HCT116 (cell line): ENCODE results near the gene CNDP2. TPM values are rescaled to one million over a fixed set of nuclear protein-coding genes. Genes with fewer than 3 reads are reported as not detected.

Experiments used
- ATAC-seq: fragments of 200-7000 bp; cut with Tn5 transposase; 2 replicates; pipeline ENCODE4 v1.9.1; 2020; ENCODE audit warnings: mild to moderate bottlenecking, moderate library complexity
- BruUV-seq: library from RNA; stranded (reverse); fragments of 400-500 nt; replicated peaks from 2 replicates; lab custom pipeline; 2021; lab: Mats Ljungman, UMichigan
- CTCF ChIA-PET: fragments of 300-600 bp; sonication (Branson Sonifier 250); formaldehyde crosslinking; loops from one replicate; lab custom pipeline; 2021; ENCODE audit warnings: antibody characterized with exemption; lab: Charles Lee
- POLR2A ChIA-PET: fragments of 300-600, 350-600 bp; sonication (Branson Sonifier 250); formaldehyde crosslinking; loops from one replicate; lab custom pipeline; 2021; ENCODE audit warnings: antibody characterized with exemption; lab: Charles Lee
- RAD21 ChIA-PET, 2 experiments: fragments of 300-600 bp; sonication (Branson Sonifier 250); formaldehyde crosslinking; loops; one replicate each; lab custom pipeline; 2023; ENCODE audit warnings: low total read pairs in 2 of 2; ENCODE audit not compliant: uncharacterized antibody in 2 of 2, unreplicated experiment in 2 of 2, low non-redundant PET in 1 of 2; lab: Charles Lee
- DNase-seq: peaks from one replicate; pipeline ENCODE4 v3.0.0-alpha.2; 2010; ENCODE audit warnings: low read depth, low spot score
- H2AFZ ChIP-seq: fragments of 200-600 bp; shearing (Covaris generic), sonication (generic); 2 replicates; pipeline ENCODE4 v1.6.1; 2017; ENCODE audit warnings: low read depth, mixed run types, mixed read lengths, antibody characterized with exemption, low read length; ENCODE audit not compliant: poor library complexity, severe bottlenecking
- H3K27ac ChIP-seq: 2 replicates; pipeline ENCODE4 v1.5.1; 2012; ENCODE audit warnings: low read depth, low read length
- H3K27me3 ChIP-seq: fragments of 200-600 bp; sonication (generic); 2 replicates; pipeline ENCODE4 v1.6.1; 2016; ENCODE audit warnings: mixed run types, low read length, mixed read lengths; ENCODE audit not compliant: insufficient read depth
- H3K36me3 ChIP-seq, 2 experiments: fragments of 200-500 bp in 1 of 2; fragments of 200-600 bp in 1 of 2; sonication (Bioruptor generic) in 1 of 2; sonication (generic) in 1 of 2; 2 replicates each; pipeline versions ENCODE4 v1.5.1 to v1.6.1; 2014 to 2016; ENCODE audit warnings: low read length in 2 of 2, inconsistent platforms in 1 of 2, mixed read lengths in 1 of 2, mixed run types in 1 of 2; ENCODE audit not compliant: insufficient read depth in 2 of 2, control insufficient read depth in 1 of 2
- H3K4me1 ChIP-seq, 2 experiments: fragments of 200-600 bp in 1 of 2; sonication (generic) in 1 of 2; 2 replicates each; pipeline versions ENCODE4 v1.5.1 to v1.6.1; 2012 to 2017; ENCODE audit warnings: low read length in 2 of 2, inconsistent platforms in 1 of 2, mild to moderate bottlenecking in 1 of 2, mixed read lengths in 1 of 2, mixed run types in 1 of 2, moderate library complexity in 1 of 2; ENCODE audit not compliant: insufficient read depth in 2 of 2, control insufficient read depth in 1 of 2
- H3K4me2 ChIP-seq: fragments of 200-600 bp; sonication (generic); 2 replicates; pipeline ENCODE4 v1.6.1; 2017; ENCODE audit warnings: mixed run types, low read length, mixed read lengths
- H3K4me3 ChIP-seq, 2 experiments: fragments of 200-600 bp in 1 of 2; sonication (generic) in 1 of 2; replicated peaks in 1 of 2; 2 replicates each; pipeline ENCODE4 v1.5.1; 2011 to 2016; ENCODE audit warnings: low read length in 2 of 2, control low read depth in 1 of 2, low read depth in 1 of 2, mild to moderate bottlenecking in 1 of 2, mixed read lengths in 1 of 2, mixed run types in 1 of 2
- H3K79me2 ChIP-seq: fragments of 200-600 bp; sonication (generic); 2 replicates; pipeline ENCODE4 v1.6.1; 2017; ENCODE audit warnings: mild to moderate bottlenecking, mixed run types, low read length, moderate library complexity, mixed read lengths; ENCODE audit not compliant: insufficient read depth
- H3K9ac ChIP-seq: fragments of 200-600 bp; sonication (generic); 2 replicates; pipeline ENCODE4 v1.6.1; 2016; ENCODE audit warnings: low read length, mixed read lengths
- H3K9me2 ChIP-seq: fragments of 200-600 bp; sonication (generic), shearing (Covaris generic); 2 replicates; pipeline ENCODE4 v1.6.1; 2017; ENCODE audit warnings: mixed run types, mild to moderate bottlenecking, moderate library complexity; ENCODE audit not compliant: insufficient read depth
- H3K9me3 ChIP-seq, 2 experiments: fragments of 200-500 bp in 1 of 2; fragments of 200-600 bp in 1 of 2; sonication (Bioruptor generic) in 1 of 2; sonication (generic) in 1 of 2; 2 replicates each; pipeline ENCODE4 v1.6.1; 2014 to 2017; ENCODE audit warnings: low read length in 2 of 2, mixed read lengths in 2 of 2, inconsistent platforms in 1 of 2, low read depth in 1 of 2, mild to moderate bottlenecking in 1 of 2, mixed run types in 1 of 2, moderate library complexity in 1 of 2; ENCODE audit not compliant: control insufficient read depth in 1 of 2, insufficient read depth in 1 of 2
- H4K20me1 ChIP-seq: fragments of 200-600 bp; sonication (generic), shearing (Covaris generic); 2 replicates; pipeline ENCODE4 v1.6.1; 2017; ENCODE audit warnings: mixed run types, mild to moderate bottlenecking, moderate library complexity; ENCODE audit not compliant: insufficient read depth
- ATF3 ChIP-seq: IDR thresholded peaks from 2 replicates; pipeline ENCODE4 v1.6.1; 2012
- CBX3 ChIP-seq: IDR thresholded peaks from 2 replicates; pipeline ENCODE4 v1.6.1; 2012; ENCODE audit warnings: low read depth
- CEBPB ChIP-seq: IDR thresholded peaks from 2 replicates; pipeline ENCODE4 v1.6.1; 2012; ENCODE audit warnings: low read depth
- EGR1 ChIP-seq: IDR thresholded peaks from 2 replicates; pipeline ENCODE4 v1.6.1; 2012; ENCODE audit warnings: low read depth
- ELF1 ChIP-seq: IDR thresholded peaks from 2 replicates; pipeline ENCODE4 v1.6.1; 2012; ENCODE audit warnings: low read depth, borderline replicate concordance
- EZH2 ChIP-seq: fragments of 200-600 bp; sonication (generic); IDR thresholded peaks from 2 replicates; pipeline ENCODE4 v1.6.1; 2017; ENCODE audit warnings: antibody characterized with exemption, mixed run types
- EZH2phosphoT487 ChIP-seq: fragments of 200-600 bp; IDR thresholded peaks from 2 replicates; pipeline ENCODE4 v1.6.1; 2018; ENCODE audit warnings: antibody characterized with exemption, borderline replicate concordance
- FOSL1 ChIP-seq: IDR thresholded peaks from 2 replicates; pipeline ENCODE4 v1.6.1; 2012; ENCODE audit warnings: low read depth
- JUND ChIP-seq: IDR thresholded peaks from 2 replicates; pipeline ENCODE4 v1.6.1; 2012
- POLR2A ChIP-seq: IDR thresholded peaks from 2 replicates; pipeline ENCODE4 v1.7.0; 2011; ENCODE audit warnings: borderline replicate concordance; ENCODE audit not compliant: insufficient read depth, insufficient read length; ENCODE audit errors: extremely low read depth
- POLR2AphosphoS5 ChIP-seq: IDR thresholded peaks from 2 replicates; pipeline ENCODE4 v1.6.1; 2011; ENCODE audit warnings: mild to moderate bottlenecking, low read depth, low read length, moderate library complexity
- RAD21 ChIP-seq: IDR thresholded peaks from 2 replicates; pipeline ENCODE4 v1.6.1; 2012; ENCODE audit warnings: low read depth, mild to moderate bottlenecking
- SIN3A ChIP-seq: IDR thresholded peaks from 2 replicates; pipeline ENCODE4 v1.6.1; 2012; ENCODE audit warnings: low read depth
- SRF ChIP-seq: IDR thresholded peaks from 2 replicates; pipeline ENCODE4 v1.6.1; 2012; ENCODE audit warnings: low read depth
- YY1 ChIP-seq: IDR thresholded peaks from 2 replicates; pipeline ENCODE4 v1.6.1; 2011; ENCODE audit warnings: low read length, low read depth, moderate library complexity, mild to moderate bottlenecking; ENCODE audit not compliant: insufficient replicate concordance; ENCODE audit errors: extremely low read depth
- ZBTB33 ChIP-seq: IDR thresholded peaks from 2 replicates; pipeline ENCODE4 v1.6.1; 2011; ENCODE audit warnings: mild to moderate bottlenecking, low read length, moderate library complexity; ENCODE audit not compliant: insufficient replicate concordance; ENCODE audit errors: extremely low read depth
- ZFX ChIP-seq: fragments of 450-650 bp; IDR thresholded peaks from 2 replicates; pipeline ENCODE4 v1.6.1; 2017
- ZNF274 ChIP-seq: fragments of 200-500 bp; sonication (Bioruptor generic); IDR thresholded peaks from 2 replicates; pipeline ENCODE4 v1.6.1; 2014; ENCODE audit warnings: mild to moderate bottlenecking, low read depth, low read length, inconsistent platforms
- intact Hi-C: fragments of 100-400 bp; cut with micrococcal nuclease; formaldehyde crosslinking; loops from 2 replicates; pipeline ENCODE4 v1.10.0; 2022
- total RNA-seq: library from RNA; stranded (reverse); gene quantifications from one replicate; pipeline ENCODE4 v1.2.1, GENCODE V29; 2021; ENCODE audit not compliant: unreplicated experiment
- TF ChIP-seq, protein P1 (sequence below): IDR thresholded peaks from 2 replicates; pipeline ENCODE4 v1.6.1; 2012
- TF ChIP-seq, protein P2 (sequence below): IDR thresholded peaks from 2 replicates; pipeline ENCODE4 v1.6.1; 2012; ENCODE audit warnings: low read depth

Gene CNDP2
- total RNA-seq, 1 experiment from 2014 or later, result 112 TPM

- no peak for TF ChIP-seq POLR2A
- TF ChIP-seq SRF, result no peak
- no peak for TF ChIP-seq ATF3
- TF ChIP-seq, protein P1, sequence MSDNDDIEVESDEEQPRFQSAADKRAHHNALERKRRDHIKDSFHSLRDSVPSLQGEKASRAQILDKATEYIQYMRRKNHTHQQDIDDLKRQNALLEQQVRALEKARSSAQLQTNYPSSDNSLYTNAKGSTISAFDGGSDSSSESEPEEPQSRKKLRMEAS, result no peak
- no peak for TF ChIP-seq ZFX
- TF ChIP-seq JUND, result no peak
- no peak for TF ChIP-seq ELF1
- TF ChIP-seq SIN3A, result no peak
- no peak for TF ChIP-seq EZH2
- no peak for TF ChIP-seq YY1
- no peak for TF ChIP-seq FOSL1
- TF ChIP-seq, protein P2, sequence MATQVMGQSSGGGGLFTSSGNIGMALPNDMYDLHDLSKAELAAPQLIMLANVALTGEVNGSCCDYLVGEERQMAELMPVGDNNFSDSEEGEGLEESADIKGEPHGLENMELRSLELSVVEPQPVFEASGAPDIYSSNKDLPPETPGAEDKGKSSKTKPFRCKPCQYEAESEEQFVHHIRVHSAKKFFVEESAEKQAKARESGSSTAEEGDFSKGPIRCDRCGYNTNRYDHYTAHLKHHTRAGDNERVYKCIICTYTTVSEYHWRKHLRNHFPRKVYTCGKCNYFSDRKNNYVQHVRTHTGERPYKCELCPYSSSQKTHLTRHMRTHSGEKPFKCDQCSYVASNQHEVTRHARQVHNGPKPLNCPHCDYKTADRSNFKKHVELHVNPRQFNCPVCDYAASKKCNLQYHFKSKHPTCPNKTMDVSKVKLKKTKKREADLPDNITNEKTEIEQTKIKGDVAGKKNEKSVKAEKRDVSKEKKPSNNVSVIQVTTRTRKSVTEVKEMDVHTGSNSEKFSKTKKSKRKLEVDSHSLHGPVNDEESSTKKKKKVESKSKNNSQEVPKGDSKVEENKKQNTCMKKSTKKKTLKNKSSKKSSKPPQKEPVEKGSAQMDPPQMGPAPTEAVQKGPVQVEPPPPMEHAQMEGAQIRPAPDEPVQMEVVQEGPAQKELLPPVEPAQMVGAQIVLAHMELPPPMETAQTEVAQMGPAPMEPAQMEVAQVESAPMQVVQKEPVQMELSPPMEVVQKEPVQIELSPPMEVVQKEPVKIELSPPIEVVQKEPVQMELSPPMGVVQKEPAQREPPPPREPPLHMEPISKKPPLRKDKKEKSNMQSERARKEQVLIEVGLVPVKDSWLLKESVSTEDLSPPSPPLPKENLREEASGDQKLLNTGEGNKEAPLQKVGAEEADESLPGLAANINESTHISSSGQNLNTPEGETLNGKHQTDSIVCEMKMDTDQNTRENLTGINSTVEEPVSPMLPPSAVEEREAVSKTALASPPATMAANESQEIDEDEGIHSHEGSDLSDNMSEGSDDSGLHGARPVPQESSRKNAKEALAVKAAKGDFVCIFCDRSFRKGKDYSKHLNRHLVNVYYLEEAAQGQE, result no peak
- TF ChIP-seq POLR2AphosphoS5, result no peak
- no peak for TF ChIP-seq ZNF274
- TF ChIP-seq ZBTB33, result no peak
- TF ChIP-seq CEBPB, result no peak
- no peak for TF ChIP-seq EZH2phosphoT487
- TF ChIP-seq CBX3, result no peak
- no peak for TF ChIP-seq EGR1
- TF ChIP-seq RAD21, result no peak
- Histone ChIP-seq H2AFZ (no peak overlapping the region), H3K4me3 (no peak overlapping the region), H3K9ac (no peak overlapping the region), H3K4me1 (no peaks in the 10 kb centered on the region), H3K9me3 (no peaks in the 10 kb centered on the region), H4K20me1 (no peaks in the 10 kb centered on the region), H3K36me3 (no peaks in the 10 kb centered on the region), H3K4me2 (no peak overlapping the region), H3K27me3 (peaks cover 12% of the 10 kb centered on the region; the same call in 1 of the 2 replicates), H3K27ac (no peak overlapping the region), H3K9me2 (no peaks in the 10 kb centered on the region), H3K79me2 (no peaks in the 10 kb centered on the region)
- POLR2A ChIA-PET, result no interaction called here
- intact Hi-C loops, result no loop called here
- no peak for DNase-seq
- RAD21 ChIA-PET, result interaction anchor here in 1 of 2 experiments (1.1 kb wide), 1 partner anchor 11 kb away, joined by 3 read pairs; no protein-coding TSS in a partner anchor
- no peak for ATAC-seq
- CTCF ChIA-PET, result interaction anchor here (1.2 kb wide), 1 partner anchor 69 kb away, joined by 3 read pairs; no protein-coding TSS in a partner anchor
- BruUV-seq, result no TSS peak
Measured at GRCh38 chr18:74562775-74563174, 66.6 kb downstream of the CNDP2 start.
